HepG2 (cell line): Measurements from ENCODE around the gene ANKUB1. TPM values are rescaled to one million over a fixed set of nuclear protein-coding genes. Genes with fewer than 3 reads are reported as not detected.

ENCODE experiments used
- ATAC-seq: fragments of 200-7000 bp; cut with Tn5 transposase; 3 replicates; pipeline ENCODE4 v1.9.1; 2020; ENCODE audit warnings: mild to moderate bottlenecking, moderate library complexity
- BruUV-seq: library from RNA; stranded (reverse); fragments of 400-500 nt; replicated peaks from 2 replicates; lab custom pipeline; 2021; lab: Mats Ljungman, UMichigan
- CTCF ChIA-PET: fragments of 300-600 bp; formaldehyde crosslinking; extraction: SDS; loops from one replicate; lab custom pipeline; 2021; ENCODE audit warnings: low total read pairs, inconsistent platforms, low intra/inter-chr PET ratio; lab: Yijun Ruan, JAX
- POLR2A ChIA-PET: fragments of 350-600 bp; sonication (Branson Sonifier 250); formaldehyde crosslinking; loops from one replicate; lab custom pipeline; 2020; ENCODE audit warnings: antibody characterized with exemption, inconsistent platforms; lab: Yijun Ruan, JAX
- DNase-seq: peaks from one replicate; pipeline ENCODE4 v3.0.0-alpha.2; 2015; ENCODE audit warnings: low spot score
- FAIRE-seq: peaks from 3 replicates; lab custom pipeline; 2011; peaks lifted over from hg19 to GRCh38; lab: Jason Lieb, UNC
- H2AFZ ChIP-seq: one replicate; pipeline ENCODE4 v1.6.1; 2011; ENCODE audit warnings: low read length, inconsistent platforms
- H3K27ac ChIP-seq: fragments of 300-600 bp; 3 replicates; pipeline ENCODE4 v1.8.0; 2011; ENCODE audit warnings: mixed run types, mild to moderate bottlenecking, mixed read lengths, low read length, inconsistent platforms; ENCODE audit not compliant: insufficient read depth; ENCODE audit errors: extremely low read length
- H3K27me3 ChIP-seq, 2 experiments: fragments of 200-600 bp in 1 of 2; 2 replicates in 1 of 2; 3 replicates in 1 of 2; pipeline versions ENCODE4 v1.6.0 to v1.8.0; 2011; ENCODE audit warnings: low read length in 2 of 2, mild to moderate bottlenecking in 2 of 2, moderate library complexity in 2 of 2, inconsistent platforms in 1 of 2; ENCODE audit not compliant: insufficient read depth in 2 of 2, control insufficient read depth in 1 of 2
- H3K36me3 ChIP-seq, 2 experiments: fragments of 200-600 bp in 1 of 2; replicated peaks in 1 of 2; 2 replicates in 1 of 2; 3 replicates in 1 of 2; pipeline versions ENCODE4 v1.5.1 to v1.8.0; 2011; ENCODE audit warnings: low read length in 2 of 2, inconsistent platforms in 1 of 2; ENCODE audit not compliant: insufficient read depth in 2 of 2, control insufficient read depth in 1 of 2
- H3K4me1 ChIP-seq: 2 replicates; pipeline ENCODE4 v1.5.1; 2012; ENCODE audit warnings: low read length, inconsistent platforms; ENCODE audit not compliant: insufficient read depth
- H3K4me2 ChIP-seq: 2 replicates; pipeline ENCODE4 v1.6.0; 2011; ENCODE audit warnings: low read depth, low read length, inconsistent platforms
- H3K4me3 ChIP-seq, 3 experiments: fragments of 200-600 bp in 1 of 3; sonication (generic), shearing (Covaris generic) in 1 of 3; replicated peaks in 1 of 3; 2 replicates each; pipeline ENCODE4 v1.5.1; 2011 to 2016; ENCODE audit warnings: low read length in 3 of 3, inconsistent platforms in 2 of 3, low read depth in 2 of 3, mild to moderate bottlenecking in 2 of 3, control low read depth in 1 of 3, mixed read lengths in 1 of 3; ENCODE audit not compliant: insufficient read depth in 1 of 3
- H3K79me2 ChIP-seq: one replicate; pipeline ENCODE4 v1.6.1; 2011; ENCODE audit warnings: low read length, inconsistent platforms; ENCODE audit not compliant: insufficient read depth
- H3K9ac ChIP-seq: 2 replicates; pipeline ENCODE4 v1.6.0; 2011; ENCODE audit warnings: mild to moderate bottlenecking, low read depth, low read length, inconsistent platforms; ENCODE audit not compliant: insufficient read depth
- H3K9me3 ChIP-seq: 2 replicates; pipeline ENCODE4 v1.5.1; 2012; ENCODE audit warnings: mild to moderate bottlenecking, low read length
- H4K20me1 ChIP-seq: 2 replicates; pipeline ENCODE4 v1.6.0; 2011; ENCODE audit warnings: inconsistent platforms, mild to moderate bottlenecking, low read length, moderate library complexity; ENCODE audit not compliant: insufficient read depth
- ATF1 ChIP-seq: IDR thresholded peaks from 2 replicates; pipeline ENCODE4 v1.6.1; 2016; ENCODE audit warnings: mild to moderate bottlenecking, control low read depth
- CBX2 ChIP-seq, 2 experiments: fragments of 200-600 bp in 1 of 2; sonication (generic); formaldehyde crosslinking in 1 of 2; IDR thresholded peaks; 2 replicates each; pipeline versions ENCODE4 v1.7.0 to v1.8.1; 2018 to 2022; ENCODE audit warnings: low read depth in 2 of 2, low read length in 1 of 2, mild to moderate bottlenecking in 1 of 2, missing genetic modification reagents in 1 of 2
- FOXM1 ChIP-seq: sonication (generic); formaldehyde crosslinking; IDR thresholded peaks from 2 replicates; pipeline ENCODE4 v1.5.0; 2020; ENCODE audit warnings: missing genetic modification reagents
- FOXP4 ChIP-seq: sonication (generic); formaldehyde crosslinking; IDR thresholded peaks from 2 replicates; pipeline ENCODE4 v1.4.0; 2020; ENCODE audit warnings: missing genetic modification reagents
- MYNN ChIP-seq: sonication (generic); formaldehyde crosslinking; IDR thresholded peaks from 2 replicates; pipeline ENCODE4 v1.4.0; 2020; ENCODE audit warnings: mild to moderate bottlenecking, low read depth, missing genetic modification reagents
- NFAT5 ChIP-seq: sonication (generic); formaldehyde crosslinking; IDR thresholded peaks from 2 replicates; pipeline ENCODE4 v1.4.0; 2020; ENCODE audit warnings: missing genetic modification reagents
- SMYD3 ChIP-seq: sonication (generic); formaldehyde crosslinking; IDR thresholded peaks from 2 replicates; pipeline ENCODE4 v1.8.1; 2023; ENCODE audit warnings: mild to moderate bottlenecking, missing genetic modification reagents
- STAG1 ChIP-seq: sonication (generic); formaldehyde crosslinking; IDR thresholded peaks from 2 replicates; pipeline ENCODE4 v1.4.0; 2020; ENCODE audit warnings: missing genetic modification reagents
- ZBTB8A ChIP-seq: sonication (generic); formaldehyde crosslinking; IDR thresholded peaks from 2 replicates; pipeline ENCODE4 v1.4.0; 2020; ENCODE audit warnings: mild to moderate bottlenecking, low read depth, missing genetic modification reagents, borderline replicate concordance
- ZKSCAN5 ChIP-seq: sonication (generic); formaldehyde crosslinking; IDR thresholded peaks from 2 replicates; pipeline ENCODE4 v1.5.1; 2020; ENCODE audit warnings: mild to moderate bottlenecking, missing genetic modification reagents
- ZNF569 ChIP-seq: sonication (generic); formaldehyde crosslinking; IDR thresholded peaks from 2 replicates; pipeline ENCODE4 v1.5.0; 2020; ENCODE audit warnings: mild to moderate bottlenecking, missing genetic modification reagents, moderate library complexity, borderline replicate concordance
- ZNF574 ChIP-seq: sonication (generic); formaldehyde crosslinking; IDR thresholded peaks from 2 replicates; pipeline ENCODE4 v1.4.0; 2020; ENCODE audit warnings: missing genetic modification reagents
- ZNF616 ChIP-seq: sonication (generic); formaldehyde crosslinking; IDR thresholded peaks from 2 replicates; pipeline ENCODE4 v1.5.0; 2020; ENCODE audit warnings: low read depth, mild to moderate bottlenecking, missing genetic modification reagents
- ZNF737 ChIP-seq: sonication (generic); formaldehyde crosslinking; IDR thresholded peaks from 2 replicates; pipeline ENCODE4 v1.5.0; 2020; ENCODE audit warnings: missing genetic modification reagents, mild to moderate bottlenecking, borderline replicate concordance
- in situ Hi-C: cut with HindIII; loops from 2 replicates; pipeline ENCODE4 v1.10.0; 2017; ENCODE audit warnings: low pct_unique_long_range_greater_than_20kb; ENCODE audit not compliant: extremely low pct_ligation_motif_present
- intact Hi-C: fragments of 100-400 bp; cut with micrococcal nuclease; formaldehyde crosslinking; loops from one replicate; pipeline ENCODE4 v1.10.0; 2022; ENCODE audit not compliant: unreplicated experiment
- polyA plus RNA-seq, 8 experiments: library from polyadenylated mRNA; depleted of rRNA in 3 of 8; stranded (reverse) in 7 of 8; unstranded in 1 of 8; fragments of >200 nt; fragmentation: Illumina TruSeq in 4 of 8; extraction: Trizol in 4 of 8; gene quantifications; 2 replicates each; pipeline versions ENCODE4 v1.2.1 to v1.2.3, GENCODE V29; 2011 to 2016; ENCODE audit warnings: low read depth in 4 of 8, missing spikeins in 1 of 8, mixed read lengths in 1 of 8; ENCODE audit not compliant: insufficient read depth in 1 of 8
- total RNA-seq, 5 experiments: library from RNA; depleted of rRNA; stranded (reverse); fragments of >200 nt; fragmentation: Illumina TruSeq; extraction: Trizol; gene quantifications; 2 replicates each; pipeline ENCODE4 v1.2.3, GENCODE V29; 2016; ENCODE audit warnings: low read depth in 1 of 5

The ANKUB1 gene
- total and polyA plus RNA-seq, 2 of the 13 experiments (the other 11 are each of a cell fraction or from before 2014, with no cell fraction given) = not detected

GRCh38 chr3:149744151-149744550, 48.2 kb downstream of the ANKUB1 start:
- intact Hi-C loops = no loop called here
- ATAC-seq = no peak
- DNase-seq = no peak
- in situ Hi-C loops = no loop called here
- POLR2A ChIA-PET = no interaction called here
- no peaks in the 10 kb centered on the region for H3K79me2 ChIP-seq
- H3K27me3 ChIP-seq = no peaks in the 10 kb centered on the region
- no peak for FAIRE-seq
- H3K9me3 ChIP-seq = no peaks in the 10 kb centered on the region
- TF ChIP-seq ZKSCAN5 (CRISPR knock-in tag) (no peak), ZNF574 (CRISPR knock-in tag) (no peak), ZNF616 (no peak), STAG1 (CRISPR knock-in tag) (no peak), FOXP4 (CRISPR knock-in tag) (no peak), ZBTB8A (CRISPR knock-in tag) (no peak), CBX2 (IDR thresholded peaks at IDR 0.05; ENCODE audit: low read depth, low read length) (no peak), CBX2 (CRISPR knock-in tag; IDR thresholded peaks at IDR 0.05; ENCODE audit: low read depth) (no peak), NFAT5 (CRISPR knock-in tag) (no peak), SMYD3 (CRISPR knock-in tag) (no peak), ZNF569 (no peak), ZNF737 (CRISPR knock-in tag) (no peak), ATF1 (CRISPR knock-in tag) (no peak), MYNN (CRISPR knock-in tag) (no peak), FOXM1 (no peak)
- CTCF ChIA-PET = no interaction called here
- H3K36me3 ChIP-seq = peaks cover 4 to 35% of the 10 kb centered on the region in 2 experiments; a peak in 3 of 5 replicates
- no peak overlapping the region for H3K4me3 ChIP-seq
- no peaks in the 10 kb centered on the region for H4K20me1 ChIP-seq
- H2AFZ ChIP-seq = no peak overlapping the region
- H3K4me2 ChIP-seq = no peak overlapping the region
- BruUV-seq = no TSS peak
- peaks cover 10% of the 10 kb centered on the region for H3K4me1 ChIP-seq
- no peak overlapping the region for H3K9ac ChIP-seq
- no peak overlapping the region for H3K27ac ChIP-seq
